Endodermal cell (in vitro differentiated cells): Measurements from ENCODE around the gene ZFAND4. TPM values are rescaled to one million over a fixed set of nuclear protein-coding genes. Genes with fewer than 3 reads are reported as not detected.
A peak's percentile ranks its signal among the peaks of the same experiment; 100 is the strongest.
"Not testable (repeated sequence)": the region's sequence is repeated elsewhere in the genome, so short reads cannot be mapped to it uniquely, and the experiment has no call there.

Experiments
- DNase-seq: peaks from one replicate; pipeline ENCODE4 v3.0.0-alpha.2; 2017
- H3K27ac ChIP-seq: 2 replicates; pipeline ENCODE4 v1.5.1; 2013; ENCODE audit warnings: mild to moderate bottlenecking, low read depth, low read length, moderate library complexity
- H3K27me3 ChIP-seq: 2 replicates; pipeline ENCODE4 v1.6.1; 2013; ENCODE audit warnings: mild to moderate bottlenecking, low read length, moderate library complexity; ENCODE audit not compliant: insufficient read depth, control insufficient read depth, poor library complexity, severe bottlenecking
- H3K36me3 ChIP-seq: 2 replicates; pipeline ENCODE4 v1.7.0; 2013; ENCODE audit warnings: mild to moderate bottlenecking, low read length, moderate library complexity; ENCODE audit not compliant: control insufficient read depth, insufficient read depth
- H3K4me1 ChIP-seq: one replicate; pipeline ENCODE4 v1.7.0; 2013; ENCODE audit warnings: low read length; ENCODE audit not compliant: control insufficient read depth, insufficient read depth
- H3K4me3 ChIP-seq: 2 replicates; pipeline ENCODE4 v1.5.1; 2013; ENCODE audit warnings: mild to moderate bottlenecking, low read length, moderate library complexity
- H3K9ac ChIP-seq: 2 replicates; pipeline ENCODE4 v1.6.1; 2013; ENCODE audit warnings: mild to moderate bottlenecking, low read length, moderate library complexity; ENCODE audit not compliant: poor library complexity, severe bottlenecking; ENCODE audit errors: extremely low read depth
- H3K9me3 ChIP-seq: 2 replicates; pipeline ENCODE4 v1.6.1; 2013; ENCODE audit warnings: mild to moderate bottlenecking, low read length, moderate library complexity; ENCODE audit not compliant: control insufficient read depth
- H3K27ac Mint-ChIP-seq: 2 replicates; pipeline ENCODE4 v1.8.0; 2020; ENCODE audit warnings: mixed read lengths
- H3K27me3 Mint-ChIP-seq: 2 replicates; pipeline ENCODE4 v1.8.0; 2021; ENCODE audit warnings: mild to moderate bottlenecking, mixed read lengths; ENCODE audit not compliant: insufficient read depth
- H3K36me3 Mint-ChIP-seq: 2 replicates; pipeline ENCODE4 v1.8.0; 2020; ENCODE audit warnings: low read depth, mixed read lengths
- H3K4me1 Mint-ChIP-seq: 2 replicates; pipeline ENCODE4 v1.8.0; 2020; ENCODE audit warnings: mixed read lengths
- H3K4me3 Mint-ChIP-seq: 2 replicates; pipeline ENCODE4 v1.8.0; 2020; ENCODE audit warnings: mild to moderate bottlenecking, moderate library complexity, mixed read lengths
- H3K9me3 Mint-ChIP-seq: 2 replicates; pipeline ENCODE4 v1.8.0; 2020; ENCODE audit warnings: mild to moderate bottlenecking, mixed read lengths
- CTCF ChIP-seq: fragments of 200-600 bp; sonication (generic); conservative IDR thresholded peaks from 2 replicates; pipeline ENCODE4 v1.5.0; 2021; ENCODE audit warnings: antibody characterized with exemption, mild to moderate bottlenecking
- WGBS, 2 experiments: methylation state at CpG; one replicate each; pipeline versions ENCODE4 v1.1.5 to v1.1.7; 2013; ENCODE audit warnings: missing lambda C conversion rate in 2 of 2, mixed read lengths in 1 of 2; ENCODE audit not compliant: insufficient coverage in 1 of 2, insufficient read length in 1 of 2; 5-methylcytosine and 5-hydroxymethylcytosine counted together
- total RNA-seq, 2 donors: library from RNA; stranded (reverse); fragmentation: NEBNext Ultra II Directional in 1 of 2; extraction: Animal tissue kit (Norgen Biotek cat#: 25700) in 1 of 2; gene quantifications; 2 replicates in 1 of 2; 3 replicates in 1 of 2; pipeline ENCODE4 v1.2.1, GENCODE V29; 2021

Gene ZFAND4
- total RNA-seq, 2 donors from 2014 or later = 13.4 to 16.8 TPM

- Histone ChIP-seq H3K4me3 (no peak overlapping the region), H3K9me3 (no peaks in the 10 kb centered on the region), H3K36me3 (no peaks in the 10 kb centered on the region), H3K27me3 (peaks cover 5% of the 10 kb centered on the region), H3K9ac (no peak overlapping the region), H3K27ac (no peak overlapping the region), H3K4me1 (no peaks in the 10 kb centered on the region)
- Mint-ChIP-seq H3K4me3 (no peak overlapping the region), H3K27ac (peak overlapping the region; percentile 91), H3K27me3 (no peaks in the 10 kb centered on the region), H3K4me1 (peaks cover 7% of the 10 kb centered on the region), H3K36me3 (peaks cover 14% of the 10 kb centered on the region), H3K9me3 (peaks cover 6% of the 10 kb centered on the region)
- DNase-seq = peak; percentile 57
- TF ChIP-seq CTCF = no peak
- 76 to 94% methylated on average over 2 of the region's 2 CpGs for WGBS, 2 experiments
Observed at GRCh38 chr10:45660876-45661411, 11.6 kb downstream of the ZFAND4 start.

- H3K36me3 Mint-ChIP-seq = peaks cover 14% of the 10 kb centered on the region
- Histone ChIP-seq H3K27ac (no peak overlapping the region), H3K9ac (no peak overlapping the region), H3K4me1 (no peaks in the 10 kb centered on the region), H3K4me3 (no peak overlapping the region), H3K9me3 (no peaks in the 10 kb centered on the region), H3K36me3 (no peaks in the 10 kb centered on the region), H3K27me3 (peaks cover under 1% of the 10 kb centered on the region)
- H3K27ac Mint-ChIP-seq = no peak overlapping the region
- DNase-seq = no peak
- no peak for TF ChIP-seq CTCF
- WGBS, 2 experiments = 95 to 96% methylated on average over 4 to 5 of the region's 6 CpGs
- H3K4me3 Mint-ChIP-seq = no peak overlapping the region
- peaks cover 6% of the 10 kb centered on the region for H3K9me3 Mint-ChIP-seq
- H3K4me1 Mint-ChIP-seq = peaks cover 11% of the 10 kb centered on the region
- no peaks in the 10 kb centered on the region for H3K27me3 Mint-ChIP-seq
Observed at GRCh38 chr10:45657033-45657926, 15.3 kb downstream of the ZFAND4 start.

GRCh38 chr10:45655219-45655618, 17.4 kb downstream of the ZFAND4 start:
- Mint-ChIP-seq H3K9me3 (no peaks in the 10 kb centered on the region), H3K27ac (no peak overlapping the region), H3K4me3 (no peak overlapping the region), H3K4me1 (peaks cover 4% of the 10 kb centered on the region), H3K36me3 (peaks cover 4% of the 10 kb centered on the region), H3K27me3 (no peaks in the 10 kb centered on the region)
- H3K4me1 ChIP-seq = no peaks in the 10 kb centered on the region
- H3K27me3 ChIP-seq = no peaks in the 10 kb centered on the region
- H3K36me3 ChIP-seq = no peaks in the 10 kb centered on the region
- no peaks in the 10 kb centered on the region for H3K9me3 ChIP-seq
- TF ChIP-seq CTCF = no peak
- no peak overlapping the region for H3K9ac ChIP-seq
- no peak for DNase-seq
- no peak overlapping the region for H3K4me3 ChIP-seq
- H3K27ac ChIP-seq = no peak overlapping the region

- not testable (repeated sequence) for H3K4me3 Mint-ChIP-seq, H3K4me1 Mint-ChIP-seq, H3K36me3 Mint-ChIP-seq, DNase-seq, H3K9me3 ChIP-seq, H3K27ac Mint-ChIP-seq, H3K36me3 ChIP-seq, H3K4me3 ChIP-seq, H3K27me3 ChIP-seq, H3K27ac ChIP-seq, H3K9ac ChIP-seq, H3K4me1 ChIP-seq, H3K9me3 Mint-ChIP-seq, H3K27me3 Mint-ChIP-seq
- WGBS, 2 experiments = 92% methylated on average over 2 of the region's 2 CpGs; no CpG with 5 or more reads in 1 of the 2 experiments
Observed at GRCh38 chr10:45654753-45655141, 17.8 kb downstream of the ZFAND4 start.
